Stimulated activated CD8-positive, alpha-beta memory T cell treated with anti-CD3 and anti-CD28 coated beads, Interleukin-4, amount 100 ng/mL, for 4 hours (primary cell): Measurements from ENCODE around the gene MGRN1.

ENCODE experiments used
- DNase-seq, 2 donors: peaks; one replicate each; pipeline ENCODE4 v3.0.0-alpha.2; 2020; ENCODE audit warnings: low read depth in 2 of 2, low spot score in 1 of 2

The MGRN1 gene

GRCh38 chr16:4651827-4652226 is 27.2 kb downstream of the MGRN1 start:
- DNase-seq = no peak

GRCh38 chr16:4652561-4652960 is 27.9 kb downstream of the MGRN1 start:
- DNase-seq = no peak

- no peak for DNase-seq
These were observed 29.7 kb downstream of the MGRN1 start for GRCh38 chr16:4654011-4654963.

GRCh38 chr16:4654964-4655590 is 30.5 kb downstream of the MGRN1 start:
- no peak for DNase-seq

- DNase-seq = no peak
These were observed 31.2 kb downstream of the MGRN1 start for GRCh38 chr16:4655801-4656200.

GRCh38 chr16:4656221-4656620 is 31.6 kb downstream of the MGRN1 start:
- no peak for DNase-seq

GRCh38 chr16:4656695-4657686 is 32.4 kb downstream of the MGRN1 start:
- DNase-seq = no peak

GRCh38 chr16:4659363-4660353 is 35.0 kb downstream of the MGRN1 start:
- DNase-seq = no peak

GRCh38 chr16:4660454-4661007 is 35.9 kb downstream of the MGRN1 start:
- DNase-seq = peak; percentile 50 to 85

- DNase-seq = no peak
These were observed 37.0 kb downstream of the MGRN1 start for GRCh38 chr16:4661661-4662060.

GRCh38 chr16:4663465-4663776 is 38.8 kb downstream of the MGRN1 start:
- no peak for DNase-seq

GRCh38 chr16:4663777-4664465 is 39.3 kb downstream of the MGRN1 start:
- DNase-seq = no peak

- DNase-seq = no peak
These were observed 40.2 kb downstream of the MGRN1 start for GRCh38 chr16:4664538-4665418.

GRCh38 chr16:4666537-4667202 is 42.0 kb downstream of the MGRN1 start:
- no peak for DNase-seq

GRCh38 chr16:4667203-4667963 is 42.8 kb downstream of the MGRN1 start:
- DNase-seq = no peak

GRCh38 chr16:4668313-4668960 is 43.8 kb downstream of the MGRN1 start:
- DNase-seq = no peak
